Activated CD8-positive, alpha-beta memory T cell treated with anti-CD3 and anti-CD28 coated beads for 24 hours (primary cell): ENCODE results near the gene RPTOR.
"Not testable (repeated sequence)": the region's sequence is repeated elsewhere in the genome, so short reads cannot be mapped to it uniquely, and the experiment has no call there.

Experiments
- DNase-seq: peaks from one replicate; pipeline ENCODE4 v3.0.0-alpha.2; 2020

Gene RPTOR

DNA sequence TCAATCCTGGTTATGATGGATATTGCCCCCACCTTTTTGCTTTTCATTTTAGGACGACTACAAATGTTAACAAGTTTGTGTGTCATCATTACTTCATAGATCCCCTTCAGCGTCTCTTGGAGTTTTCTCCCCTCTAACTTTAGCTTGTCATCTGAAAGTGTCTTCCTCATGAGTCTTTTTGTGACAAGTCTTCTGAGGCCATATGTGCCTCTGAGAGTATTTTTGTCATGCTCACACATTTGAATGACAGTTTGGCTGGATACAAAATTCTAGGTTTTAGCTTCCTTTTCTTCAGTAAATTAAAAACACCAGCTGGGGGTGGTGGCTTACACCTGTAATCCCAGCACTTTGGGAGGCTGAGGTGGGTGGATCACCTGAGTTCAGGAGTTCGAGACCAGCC, 243.2 kb downstream of the RPTOR start:
- no peak for DNase-seq

DNA sequence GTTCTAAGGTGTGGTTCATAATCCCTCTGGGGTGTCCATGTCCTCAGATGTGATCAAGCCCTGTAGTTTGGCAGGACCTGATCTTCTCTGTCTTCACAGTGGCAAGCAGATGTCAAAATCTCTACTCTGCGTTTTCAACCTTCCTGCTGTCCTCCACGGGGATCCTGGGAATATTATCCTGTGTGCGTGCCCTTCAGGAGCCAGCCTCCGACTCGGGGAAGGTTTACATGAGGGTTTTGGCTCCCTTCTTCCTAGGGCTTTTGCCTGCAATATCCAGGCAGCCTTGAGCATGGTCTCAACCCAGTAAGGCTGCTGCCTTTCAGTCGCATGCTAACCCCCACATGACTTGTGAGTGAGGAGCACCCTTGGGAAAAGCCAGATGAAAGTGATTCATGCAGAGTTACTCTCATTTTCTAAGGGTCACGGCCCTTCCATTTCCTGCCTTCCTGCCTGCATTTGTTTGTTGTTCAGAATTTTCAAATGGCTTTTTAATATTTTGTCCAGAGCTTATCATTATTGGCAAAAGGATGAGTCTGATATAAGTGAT, 244.8 kb downstream of the RPTOR start:
- no peak for DNase-seq

DNA sequence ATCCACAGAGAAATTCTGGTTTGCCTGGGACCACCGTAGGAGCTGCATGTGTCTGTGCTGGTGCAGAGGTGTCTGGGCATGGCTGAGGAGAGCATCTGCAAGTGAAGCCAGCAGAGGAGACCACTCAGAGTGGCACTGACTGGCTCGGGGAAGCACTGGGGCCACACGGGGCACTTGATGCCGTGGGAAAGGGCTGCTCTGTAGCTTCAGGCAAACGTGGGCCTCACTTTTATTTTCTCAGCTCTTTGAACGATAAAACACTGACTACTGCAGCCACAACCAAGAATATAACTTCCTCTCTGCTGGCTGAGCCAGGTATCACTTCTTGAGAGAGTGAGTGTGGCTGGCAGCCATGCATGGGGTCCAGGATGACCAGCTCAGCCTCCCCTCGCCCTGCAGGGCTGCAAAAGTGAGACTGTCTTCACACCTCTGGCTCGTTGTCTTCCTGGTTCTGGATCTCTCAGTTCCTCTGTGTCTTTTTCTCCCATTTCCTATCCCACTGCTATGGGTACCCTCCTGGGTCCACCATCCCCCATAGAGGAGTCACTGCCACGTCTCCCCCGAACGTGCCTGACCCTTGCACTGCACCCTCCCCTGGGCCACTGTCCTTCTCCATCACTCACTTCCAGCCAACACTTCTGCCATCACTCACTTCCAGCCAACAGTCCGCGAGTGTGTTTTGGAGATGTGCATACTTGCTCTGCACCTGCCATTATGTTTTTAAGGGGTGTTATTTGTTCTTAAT, 245.6 kb downstream of the RPTOR start:
- DNase-seq = no peak

DNA sequence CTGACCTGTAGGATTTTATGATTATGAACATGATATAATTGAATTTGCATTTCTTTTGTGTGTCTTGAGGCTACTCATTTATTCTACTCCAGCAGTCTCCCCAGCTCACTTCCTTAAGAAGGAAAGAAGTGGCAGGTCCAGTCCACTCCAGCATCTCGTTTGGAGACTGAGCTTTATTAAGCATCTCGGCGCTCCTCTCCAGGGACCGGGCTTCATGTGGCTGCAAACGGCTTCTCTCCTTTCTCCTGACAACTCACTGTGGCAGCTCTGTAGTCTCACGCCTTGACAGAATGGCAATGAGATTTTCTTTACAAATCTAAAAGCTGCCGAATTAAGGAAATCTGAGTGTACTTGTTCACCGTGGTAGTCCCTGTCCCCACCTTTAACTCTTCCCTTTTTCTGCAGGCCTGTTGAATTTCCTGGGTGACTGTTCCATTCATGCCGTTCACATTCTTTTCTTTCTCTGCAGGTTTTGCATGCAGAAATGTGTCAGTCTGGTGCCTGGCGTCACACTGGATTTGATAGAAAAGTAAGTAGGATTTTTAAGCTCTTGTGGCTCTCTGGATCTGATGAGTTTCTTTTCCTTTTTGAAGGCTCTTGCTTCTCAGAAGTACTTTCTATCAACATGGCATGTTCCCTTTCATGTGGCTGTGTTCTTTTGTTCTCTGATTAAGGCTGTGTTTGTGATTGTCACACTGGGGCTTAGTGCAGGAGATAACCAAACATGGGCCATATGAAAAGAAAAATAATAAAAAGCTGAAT, 246.5 kb downstream of the RPTOR start:
- no peak for DNase-seq

DNA sequence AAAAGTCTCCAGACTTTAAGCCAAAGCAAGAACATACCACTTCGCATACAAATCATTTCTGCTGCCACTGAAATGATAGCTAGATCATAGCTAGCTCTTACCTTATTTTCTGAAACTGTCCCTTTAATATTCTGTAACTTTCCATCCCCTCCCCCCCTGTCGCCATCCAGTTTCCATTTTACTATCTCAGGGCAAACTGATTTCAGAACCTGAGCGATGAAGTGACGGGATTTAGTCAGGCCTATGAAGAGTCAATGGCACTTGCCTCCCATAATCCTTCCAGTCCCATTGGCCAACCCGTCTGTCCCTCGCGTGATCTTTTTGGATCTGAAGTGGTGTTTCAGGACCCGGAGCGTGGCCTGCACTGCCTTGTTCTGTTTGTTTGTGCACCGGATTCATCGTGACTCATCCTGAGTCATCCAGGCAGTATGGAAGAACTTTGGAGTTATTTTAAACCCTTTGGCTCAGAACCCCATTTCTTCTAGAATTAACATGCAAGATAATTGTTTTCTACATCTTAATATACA, 247.2 kb downstream of the RPTOR start:
- peak; percentile 70 for DNase-seq

DNA sequence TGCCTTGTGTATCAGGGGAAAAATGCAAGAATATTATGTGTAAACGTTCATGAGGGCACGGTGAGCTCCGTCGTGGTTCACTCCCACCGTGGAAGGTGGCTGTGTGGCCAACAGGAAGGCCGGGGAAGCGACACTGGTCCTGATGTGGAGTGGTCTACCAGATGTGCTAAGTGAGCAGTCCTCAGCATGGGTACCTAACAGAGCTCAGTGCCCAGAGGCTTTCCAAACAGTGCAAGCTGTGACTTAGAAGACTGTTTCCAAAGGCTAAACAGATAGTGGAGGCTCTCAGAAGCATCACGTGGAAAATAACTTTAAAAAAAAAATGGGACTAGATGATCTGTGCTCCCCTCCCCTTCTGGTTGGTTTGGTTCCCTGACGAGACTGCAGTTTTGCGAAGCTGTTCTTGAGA, 247.7 kb downstream of the RPTOR start:
- no peak for DNase-seq

DNA sequence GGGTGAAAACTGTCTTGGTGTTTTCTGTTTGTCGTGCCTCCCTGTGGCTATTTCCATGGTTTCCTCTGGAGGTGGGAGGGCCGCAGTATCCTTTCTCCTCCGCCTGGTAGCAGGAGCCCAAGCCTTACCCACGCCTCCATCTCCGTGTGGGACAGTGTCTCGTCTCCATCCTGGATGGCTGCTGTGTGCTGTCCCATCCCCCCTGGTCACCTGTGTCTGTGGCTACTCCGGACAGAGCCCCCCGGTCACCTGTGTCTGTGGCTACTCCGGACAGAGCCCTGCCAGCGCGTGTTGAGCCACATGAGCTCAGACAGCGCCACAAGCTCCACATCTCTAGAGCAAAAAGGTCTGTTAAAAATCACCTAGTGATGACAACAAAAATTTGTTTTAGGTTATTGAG, 248.8 kb downstream of the RPTOR start:
- no peak for DNase-seq

DNA sequence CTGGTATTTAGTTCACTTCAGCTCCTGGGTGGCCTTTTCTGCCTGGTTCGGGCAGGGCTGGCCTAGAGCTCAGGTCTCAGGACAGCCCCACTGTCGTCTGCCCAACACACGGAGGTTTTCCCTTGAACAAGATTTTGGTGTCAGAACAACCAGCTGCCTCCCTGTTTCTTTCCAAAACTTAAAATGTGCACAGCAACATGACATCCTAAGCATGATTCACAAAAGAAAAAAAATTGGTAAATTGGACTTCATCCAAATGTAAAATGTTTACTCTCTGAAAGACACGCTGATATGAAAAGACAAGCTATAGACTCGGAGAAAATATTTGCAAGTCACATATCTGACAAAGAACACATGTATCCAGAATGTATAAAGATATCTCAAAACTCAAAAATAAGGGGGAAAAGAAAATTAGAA, 249.2 kb downstream of the RPTOR start:
- DNase-seq = no peak

DNA sequence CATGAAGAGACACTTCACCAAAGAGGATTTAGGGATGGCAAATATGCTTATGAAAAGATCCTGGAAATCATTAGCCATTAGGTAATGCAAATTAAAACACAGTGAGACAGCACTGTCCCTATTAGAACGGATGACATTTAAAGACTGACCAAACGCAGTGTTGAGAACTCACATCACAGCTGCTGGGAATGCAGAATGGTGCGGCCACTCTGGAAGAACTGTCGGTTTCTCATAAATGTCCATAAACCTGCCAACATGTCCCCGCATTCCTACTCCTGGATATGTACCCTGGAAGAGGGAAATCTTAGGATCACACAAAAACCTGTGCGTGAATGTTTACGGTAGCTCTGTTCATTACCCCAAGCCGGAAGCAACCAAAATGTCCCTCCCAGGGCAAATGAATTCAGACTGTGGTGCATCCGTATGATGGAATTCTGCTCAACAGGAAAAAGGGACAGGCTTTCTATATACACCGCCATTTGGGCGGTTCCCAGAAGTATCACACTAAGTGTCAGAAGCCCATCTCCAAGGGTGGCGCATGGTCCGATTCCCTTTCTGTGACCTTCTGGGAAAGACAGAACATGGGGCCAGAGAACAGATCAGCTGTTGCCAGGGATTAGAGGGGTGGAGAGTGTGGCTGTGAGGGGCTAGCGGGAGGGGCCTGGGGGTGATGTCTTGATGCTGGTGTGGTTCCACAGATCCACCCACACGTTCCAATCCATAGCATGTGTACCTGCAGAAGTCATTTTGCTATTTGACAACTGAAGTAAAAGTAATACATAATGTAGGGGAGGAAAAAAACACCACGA, 249.8 kb downstream of the RPTOR start:
- no peak for DNase-seq

DNA sequence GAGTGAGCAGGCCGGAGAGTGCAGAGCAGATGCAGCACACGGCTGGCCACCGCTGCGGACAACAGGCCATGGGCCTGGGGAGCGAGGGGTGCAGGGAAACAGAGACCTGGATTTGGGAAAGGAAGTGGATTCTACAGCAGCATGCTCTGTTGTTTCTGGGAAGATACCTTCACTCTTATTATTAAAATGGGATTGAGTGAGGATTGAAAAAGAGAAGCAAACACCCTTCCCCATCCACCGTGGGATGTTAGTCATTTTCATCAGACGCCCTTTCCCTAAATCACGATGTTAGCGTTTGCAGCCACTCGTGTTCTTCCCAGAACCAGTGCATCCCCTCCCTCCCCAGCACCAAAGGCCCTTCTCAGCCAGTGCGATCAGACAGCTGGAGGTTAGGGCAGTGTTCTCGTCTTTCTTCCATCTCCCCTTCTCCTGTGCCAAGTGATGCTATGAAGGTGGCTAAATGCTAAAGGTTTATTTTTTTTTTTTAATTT, 250.5 kb downstream of the RPTOR start:
- no peak for DNase-seq

DNA sequence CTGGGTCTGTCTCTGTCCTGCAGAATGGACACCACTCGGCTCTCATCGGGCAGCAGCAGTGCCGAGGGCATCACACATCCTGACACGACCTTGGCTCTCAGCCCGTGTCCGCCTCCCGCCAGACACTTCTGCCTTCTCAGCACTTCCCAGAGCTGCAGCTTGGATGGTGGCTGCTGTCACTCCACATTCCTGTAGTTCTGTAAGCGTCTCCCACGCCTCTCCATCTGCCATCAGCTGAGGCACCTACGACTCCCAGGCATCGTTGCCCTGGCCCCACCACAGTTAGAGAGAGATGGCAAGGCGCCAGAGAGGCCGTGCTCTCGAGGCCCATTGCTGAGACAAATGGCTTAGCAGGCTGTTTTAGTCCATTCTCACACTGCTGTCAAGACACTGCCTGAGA, 251.1 kb downstream of the RPTOR start:
- DNase-seq = no peak

DNA sequence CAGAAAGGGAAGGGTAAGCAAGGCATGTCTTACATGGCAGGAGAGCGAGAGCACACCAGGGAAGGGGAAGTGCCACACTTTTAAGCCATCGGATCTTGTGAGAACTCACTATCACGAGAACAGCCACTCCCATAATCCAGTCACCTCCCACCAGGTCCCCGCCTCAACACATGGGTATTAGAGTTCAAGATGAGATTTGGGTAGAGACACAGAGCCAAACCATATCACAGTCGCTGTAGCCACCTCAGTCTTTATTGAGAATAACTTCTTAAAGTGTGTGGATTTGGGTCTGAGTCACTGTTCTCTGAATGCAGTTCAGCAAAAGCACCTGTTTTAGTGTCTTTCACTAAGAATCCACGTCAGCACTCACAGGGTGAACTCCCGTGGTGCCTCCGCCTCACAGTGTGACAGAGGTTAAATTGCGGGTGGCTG, 251.8 kb downstream of the RPTOR start:
- no peak for DNase-seq

DNA sequence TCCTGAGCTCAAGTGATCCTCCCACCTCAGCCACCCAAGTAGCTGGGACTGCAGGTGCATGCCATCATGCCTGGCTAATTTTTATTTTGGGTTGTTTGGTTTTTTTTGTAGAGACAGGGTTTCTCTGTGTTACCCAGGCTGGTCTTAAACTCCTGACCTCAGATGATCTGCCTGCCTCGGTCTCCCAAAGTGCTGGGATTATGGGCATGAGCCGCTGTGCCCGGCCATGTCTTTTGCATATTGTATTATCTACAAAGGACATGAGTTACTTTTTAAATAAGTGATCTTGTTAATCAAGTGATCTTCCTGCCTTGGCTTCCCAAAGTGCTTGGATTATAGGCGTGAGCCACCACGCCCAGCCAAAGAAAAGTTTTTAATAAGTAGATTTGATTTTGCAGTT, 252.6 kb downstream of the RPTOR start:
- not testable (repeated sequence) for DNase-seq

DNA sequence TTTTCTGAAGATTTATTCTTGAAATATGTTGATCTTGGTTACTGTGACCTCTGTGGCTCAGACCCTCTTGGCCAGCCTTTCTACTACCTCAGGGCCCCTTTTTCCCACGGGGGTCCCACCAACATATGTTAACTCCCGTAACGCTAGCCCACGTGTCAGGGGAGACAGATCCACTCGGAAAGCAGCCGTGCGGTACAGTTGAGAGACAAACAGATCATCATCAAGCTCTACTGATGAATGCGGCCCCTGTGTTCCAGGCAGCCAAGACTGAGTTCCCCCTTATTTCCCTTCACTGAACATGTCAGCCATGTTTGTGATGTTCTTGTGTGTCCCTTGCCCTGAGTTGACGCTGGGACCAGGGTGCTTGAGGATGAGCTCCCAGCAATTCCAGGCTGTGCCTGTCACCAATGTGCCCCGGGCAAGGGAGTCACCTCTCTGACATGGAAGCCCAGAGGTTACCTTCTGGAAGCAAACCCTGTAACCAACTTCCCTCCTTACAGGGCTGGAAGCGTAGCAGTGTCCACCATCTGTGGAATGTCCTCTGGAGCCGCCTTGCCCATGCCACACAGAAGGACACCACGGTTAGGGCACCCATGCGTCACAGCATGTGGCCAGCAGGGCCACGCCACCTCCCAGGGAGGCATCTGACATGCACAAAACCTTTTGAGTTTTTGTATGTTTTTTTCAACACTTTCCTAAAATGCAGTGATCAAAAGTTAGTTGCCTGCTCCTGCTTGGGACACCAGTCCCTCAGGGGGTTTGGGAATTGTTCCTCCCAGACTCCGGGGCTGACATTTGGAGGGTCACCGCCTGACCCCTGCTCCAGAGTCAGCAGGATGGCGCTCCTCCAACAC, 253.3 kb downstream of the RPTOR start:
- DNase-seq = no peak

DNA sequence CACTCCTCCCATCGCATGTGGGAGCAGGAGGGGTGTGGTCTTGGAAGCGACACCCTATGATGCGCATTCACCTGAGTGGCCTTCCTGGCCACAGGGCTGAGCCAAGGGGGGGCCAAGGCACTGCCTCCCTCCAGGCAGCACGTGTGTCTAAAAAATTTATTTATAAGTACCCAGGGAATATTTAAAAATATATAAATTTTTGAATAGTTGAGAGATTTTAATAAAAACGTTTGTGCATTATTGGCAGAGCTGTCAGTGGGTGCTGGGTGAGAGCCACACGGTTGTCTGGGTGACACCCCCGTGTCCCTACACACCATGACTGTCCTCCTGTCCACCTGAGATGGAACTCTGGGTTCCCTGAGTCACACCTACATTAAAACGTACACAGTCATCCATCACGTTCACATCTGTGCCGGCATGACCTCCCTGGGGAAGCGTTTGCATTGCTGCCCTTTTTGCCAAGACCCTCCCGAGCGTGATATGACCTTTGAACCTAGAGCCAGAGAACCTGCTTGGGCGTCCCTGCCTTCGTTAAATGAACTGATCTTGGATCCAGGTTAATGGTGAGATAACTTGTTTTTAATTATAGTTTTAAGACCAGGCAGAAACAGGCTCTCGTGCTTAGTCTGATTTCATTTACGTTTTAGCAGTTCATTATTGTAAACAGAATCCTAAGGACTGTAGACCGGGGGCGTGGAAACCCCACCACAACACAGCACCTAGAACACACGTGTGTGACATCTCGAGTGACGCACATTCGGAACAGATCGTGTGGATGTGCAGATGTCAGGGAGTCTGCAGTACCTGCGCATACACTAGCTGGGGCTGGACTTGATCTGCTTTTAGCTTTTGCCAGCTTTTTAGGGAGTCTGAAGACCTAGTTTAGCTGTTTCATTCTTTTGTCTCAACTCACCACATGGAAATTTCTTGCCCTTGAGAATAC, 254.2 kb downstream of the RPTOR start:
- no peak for DNase-seq

DNA sequence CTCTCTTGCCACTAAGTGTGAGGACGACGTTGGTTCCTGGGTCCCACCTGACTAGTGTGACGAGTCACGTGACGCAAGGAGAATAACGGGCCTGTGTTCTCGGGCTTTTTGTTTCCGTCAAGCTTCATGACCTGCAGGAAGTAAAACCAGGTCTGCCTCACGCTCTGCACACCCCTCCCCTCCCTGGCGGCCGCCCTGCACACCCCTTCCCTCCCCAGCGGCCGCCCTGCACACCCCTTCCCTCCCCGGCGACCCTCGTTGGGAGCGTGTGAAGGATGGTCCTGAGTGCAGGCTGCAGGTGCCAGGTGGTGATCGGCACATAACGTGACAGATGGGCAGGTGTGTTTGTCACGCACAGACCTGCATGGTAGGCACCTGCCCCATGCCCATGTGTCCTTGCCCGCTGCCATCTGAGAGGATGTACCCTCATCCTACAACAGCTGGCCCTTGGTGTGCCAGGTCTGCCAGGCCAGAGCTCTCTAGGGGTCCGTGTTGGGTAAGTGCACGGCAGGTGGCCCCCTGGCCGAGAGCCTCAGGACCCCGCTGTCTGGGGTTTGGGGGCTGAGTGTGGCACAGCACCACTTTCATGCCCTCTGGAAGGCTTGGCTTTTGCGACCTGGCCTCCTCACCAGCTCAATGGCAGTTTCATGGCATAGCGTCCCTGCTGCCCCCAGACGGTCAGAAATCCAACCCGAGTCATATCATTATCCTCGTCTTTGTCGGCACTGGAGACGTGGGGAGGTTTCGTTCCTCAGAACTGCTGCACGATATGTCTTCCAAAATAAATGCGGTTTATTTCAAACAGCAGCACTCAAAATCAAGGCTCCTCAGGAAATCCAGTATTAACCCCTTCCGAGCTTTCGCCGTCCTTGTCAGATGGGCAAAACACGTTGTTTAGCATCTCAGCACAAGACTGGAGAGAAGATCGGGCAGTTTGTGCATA, 255.2 kb downstream of the RPTOR start:
- no peak for DNase-seq

DNA sequence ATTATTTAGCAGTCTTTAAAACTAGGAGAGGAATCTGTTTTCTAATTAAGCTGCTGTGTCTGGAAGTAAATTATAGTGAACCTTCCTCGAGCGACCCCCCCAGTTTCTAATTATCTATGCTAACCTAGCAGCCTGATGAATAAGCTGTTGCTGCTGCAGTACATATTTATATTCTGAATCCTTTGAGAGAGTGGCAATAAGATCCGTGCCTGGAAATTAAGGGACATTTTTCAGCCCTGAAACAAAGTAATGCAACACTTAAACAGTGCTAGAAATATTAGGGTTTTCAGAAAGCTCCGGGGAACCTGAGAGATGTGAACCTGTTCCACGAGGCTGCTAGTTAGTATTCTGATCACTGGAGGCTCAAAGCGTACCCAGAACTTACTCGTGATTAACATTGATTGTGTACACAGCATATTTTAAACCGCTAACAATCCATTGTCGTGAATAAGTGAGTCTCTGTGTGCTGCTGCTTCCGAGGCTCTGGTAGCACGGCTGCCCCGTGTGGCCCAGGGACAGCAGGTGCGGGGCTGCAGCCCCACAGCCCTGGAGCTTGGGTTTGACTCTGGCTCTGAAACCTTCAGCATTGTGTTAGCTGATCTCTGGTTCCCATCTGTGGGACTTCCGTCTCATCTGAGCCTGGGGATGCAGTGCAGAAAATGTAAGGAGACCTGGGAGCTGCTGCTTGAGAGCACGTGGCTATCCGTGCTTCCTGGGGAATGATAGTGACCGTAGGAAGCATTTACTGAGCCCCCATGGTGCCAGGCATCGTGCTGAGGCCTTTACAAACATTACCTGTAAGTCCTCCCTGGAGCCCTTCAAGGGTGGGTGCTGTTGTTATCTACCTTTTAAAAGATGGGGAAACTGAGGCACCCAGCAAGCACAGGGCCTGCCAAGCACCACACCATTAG, 256.1 kb downstream of the RPTOR start:
- DNase-seq = no peak
